T-cell (primary cell): Measurements from ENCODE around the gene PDE6A. TPM values are rescaled to one million over a fixed set of nuclear protein-coding genes. Genes with fewer than 3 reads are reported as not detected.

Source experiments
- ATAC-seq, 4 experiments: fragments of 200-7000 bp in 3 of 4; fragments of 150-1000 bp in 1 of 4; cut with Tn5 transposase; replicated peaks in 1 of 4; 1 replicate in 3 of 4; 2 replicates in 1 of 4; pipeline ENCODE4 v1.10.0; 2021; ENCODE audit warnings: moderate library complexity in 3 of 4, mild to moderate bottlenecking in 2 of 4, moderate number of reproducible peaks in 1 of 4
- CTCF ChIA-PET, 2 donors: fragments of 300-600 bp; sonication (Branson Sonifier 250); formaldehyde crosslinking; loops; one replicate each; lab custom pipeline; 2022; ENCODE audit warnings: antibody characterized with exemption in 2 of 2; lab: Charles Lee
- POLR2A ChIA-PET, 2 donors: fragments of 300-600 bp; sonication (Branson Sonifier 250); formaldehyde crosslinking; loops; one replicate each; lab custom pipeline; 2022; ENCODE audit warnings: antibody characterized with exemption in 2 of 2; lab: Charles Lee
- DNase-seq, 35 experiments: peaks; one replicate each; pipeline versions ENCODE4 v3.0.0 to v3.0.0-alpha.2; 2013 to 2023
- H3K27ac ChIP-seq: one replicate; pipeline ENCODE4 v1.5.1; 2013; ENCODE audit warnings: low read length
- H3K27me3 ChIP-seq, 2 experiments: replicated peaks in 1 of 2; 1 replicate in 1 of 2; 2 replicates in 1 of 2; pipeline versions ENCODE4 v1.6.1 to v1.7.0; 2013; ENCODE audit warnings: low read length in 1 of 2, mixed read lengths in 1 of 2; ENCODE audit not compliant: control insufficient read depth in 2 of 2, insufficient read depth in 2 of 2; ENCODE audit errors: extremely low read depth in 1 of 2
- H3K36me3 ChIP-seq, 2 donors: 1 replicate in 1 of 2; 2 replicates in 1 of 2; pipeline versions ENCODE4 v1.6.1 to v1.7.0; 2013; ENCODE audit warnings: low read length in 1 of 2; ENCODE audit not compliant: control insufficient read depth in 2 of 2, insufficient read depth in 1 of 2; ENCODE audit errors: extremely low read depth in 1 of 2
- H3K4me1 ChIP-seq, 2 experiments: 1 replicate in 1 of 2; 2 replicates in 1 of 2; pipeline versions ENCODE4 v1.6.1 to v1.7.0; 2013; ENCODE audit warnings: low read length in 2 of 2, mixed read lengths in 1 of 2; ENCODE audit not compliant: insufficient read depth in 2 of 2, control insufficient read depth in 1 of 2; ENCODE audit errors: extremely low read depth in 1 of 2
- H3K4me3 ChIP-seq, 2 donors: 1 replicate in 1 of 2; 2 replicates in 1 of 2; pipeline versions ENCODE4 v1.5.1 to v1.7.0; 2013; ENCODE audit warnings: mild to moderate bottlenecking in 2 of 2, low read length in 1 of 2, moderate library complexity in 1 of 2; ENCODE audit not compliant: control insufficient read depth in 1 of 2; ENCODE audit errors: extremely low read depth in 1 of 2
- H3K9me3 ChIP-seq: 2 replicates; pipeline ENCODE4 v1.7.0; 2013
- H3K27ac Mint-ChIP-seq, 2 donors: one replicate each; pipeline ENCODE4 v1.8.0; 2020 to 2021; ENCODE audit warnings: mild to moderate bottlenecking in 2 of 2, mixed read lengths in 2 of 2
- H3K27me3 Mint-ChIP-seq, 2 donors: one replicate each; pipeline ENCODE4 v1.8.0; 2021 to 2022; ENCODE audit warnings: mixed read lengths in 2 of 2
- H3K36me3 Mint-ChIP-seq: one replicate; pipeline ENCODE4 v1.8.0; 2021; ENCODE audit warnings: mixed read lengths
- H3K4me1 Mint-ChIP-seq, 3 donors: one replicate each; pipeline ENCODE4 v1.8.0; 2020 to 2022; ENCODE audit warnings: mixed read lengths in 3 of 3, mild to moderate bottlenecking in 1 of 3
- H3K4me3 Mint-ChIP-seq, 3 donors: one replicate each; pipeline ENCODE4 v1.8.0; 2020 to 2022; ENCODE audit warnings: mild to moderate bottlenecking in 3 of 3, mixed read lengths in 3 of 3, moderate library complexity in 3 of 3
- H3K9me3 Mint-ChIP-seq, 3 donors: one replicate each; pipeline ENCODE4 v1.8.0; 2020 to 2022; ENCODE audit warnings: mixed read lengths in 3 of 3
- WGBS: methylation state at CpG from one replicate; pipeline ENCODE4 v1.1.5; 2013; ENCODE audit warnings: missing lambda C conversion rate; ENCODE audit not compliant: insufficient coverage; 5-methylcytosine and 5-hydroxymethylcytosine counted together
- total RNA-seq, 35 experiments: library from RNA in 6 of 35; stranded (reverse) in 6 of 35; fragments of 120-200 nt in 1 of 35; gene quantifications; one replicate each; pipeline versions ENCODE4 v1.2.1 to v1.2.4 and lab custom pipeline; 2013 to 2026

PDE6A gene
- total RNA-seq, 5 donors from 2014 or later (not counting 1 experiment from before 2014, with no cell fraction given), result not detected

- ATAC-seq (no peak), DNase-seq (no peak)
- H3K4me1 ChIP-seq, result peaks cover 6 to 21% of the 10 kb centered on the region in 2 experiments
- Mint-ChIP-seq H3K27ac (no peak overlapping the region), H3K9me3 (no peaks in the 10 kb centered on the region), H3K4me1 (peaks cover 20 to 24% (median 23%) of the 10 kb centered on the region in 3 donors), H3K4me3 (no peak overlapping the region), H3K36me3 (no peaks in the 10 kb centered on the region), H3K27me3 (no peaks in the 10 kb centered on the region)
- no peaks in the 10 kb centered on the region for H3K36me3 ChIP-seq
- POLR2A ChIA-PET, result interaction anchor here in 1 of 2 donors (0.6 kb wide), 1 partner anchor 9 kb away, joined by 5 read pairs; no protein-coding TSS in a partner anchor
- H3K27me3 ChIP-seq, result peaks cover 0 to 10% of the 10 kb centered on the region in 2 experiments
- no peak overlapping the region for H3K27ac ChIP-seq
- WGBS, result 71% methylated on average over 1 of the region's 5 CpGs
- no peak overlapping the region for H3K4me3 ChIP-seq
- no peaks in the 10 kb centered on the region for H3K9me3 ChIP-seq
- CTCF ChIA-PET, result interaction anchor here in 1 of 2 donors (0.7 kb wide), 1 partner anchor 53 kb away, joined by 4 read pairs; no protein-coding TSS in a partner anchor
Measured at GRCh38 chr5:149956685-149957084, 12.1 kb upstream of the PDE6A start.

GRCh38 chr5:149954798-149955197 lies 10.2 kb upstream of the PDE6A start:
- H3K27ac Mint-ChIP-seq, result no peak overlapping the region

GRCh38 chr5:149953436-149954121 lies 9.0 kb upstream of the PDE6A start:
- POLR2A ChIA-PET, result no interaction called here
- 94% methylated on average over 6 of the region's 9 CpGs for WGBS
- CTCF ChIA-PET, result interaction anchor here in 1 of 2 donors (0.6 kb wide), 1 partner anchor 13 kb away, joined by 3 read pairs; no protein-coding TSS in a partner anchor
- no peaks in the 10 kb centered on the region for H3K9me3 Mint-ChIP-seq
- no peaks in the 10 kb centered on the region for H3K4me1 Mint-ChIP-seq
- H3K27ac Mint-ChIP-seq, result no peak overlapping the region
- ATAC-seq (no peak), DNase-seq (no peak)
- Histone ChIP-seq H3K9me3 (no peaks in the 10 kb centered on the region), H3K4me1 (no peaks in the 10 kb centered on the region), H3K27me3 (peaks cover 0 to 10% of the 10 kb centered on the region in 2 experiments), H3K27ac (no peak overlapping the region), H3K4me3 (no peak overlapping the region), H3K36me3 (no peaks in the 10 kb centered on the region)
- peaks cover under 1 to 4% of the 10 kb centered on the region in 2 donors for H3K27me3 Mint-ChIP-seq
- H3K4me3 Mint-ChIP-seq, result no peak overlapping the region
- H3K36me3 Mint-ChIP-seq, result no peaks in the 10 kb centered on the region

More at GRCh38 chr5:149954798-149955197, 10.2 kb upstream of the PDE6A start:
- H3K4me1 ChIP-seq, result peaks cover 3 to 8% of the 10 kb centered on the region in 2 experiments
- Mint-ChIP-seq H3K36me3 (no peaks in the 10 kb centered on the region), H3K9me3 (no peaks in the 10 kb centered on the region), H3K27me3 (no peaks in the 10 kb centered on the region), H3K4me1 (peaks cover 7 to 9% (median 8%) of the 10 kb centered on the region in 3 donors), H3K4me3 (no peak overlapping the region)
- H3K27ac ChIP-seq, result no peak overlapping the region
- ATAC-seq (no peak), DNase-seq (no peak)
- 85% methylated on average over 3 of the region's 6 CpGs for WGBS
- ChIA-PET POLR2A (no interaction called here), CTCF (interaction anchor here in 1 of 2 donors (0.6 kb wide), 1 partner anchor 32 kb away, joined by 3 read pairs; no protein-coding TSS in a partner anchor)
- no peaks in the 10 kb centered on the region for H3K36me3 ChIP-seq
- no peaks in the 10 kb centered on the region for H3K9me3 ChIP-seq
- no peak overlapping the region for H3K4me3 ChIP-seq
- peaks cover 0 to 10% of the 10 kb centered on the region in 2 experiments for H3K27me3 ChIP-seq

GRCh38 chr5:149951138-149951749 lies 6.7 kb upstream of the PDE6A start:
- ATAC-seq, result no peak
- H3K4me3 Mint-ChIP-seq, result no peak overlapping the region
- H3K36me3 ChIP-seq, result no peaks in the 10 kb centered on the region
- H3K9me3 ChIP-seq, result no peaks in the 10 kb centered on the region
- CTCF ChIA-PET, result interaction anchor here in 1 of 2 donors (0.7 to 1.1 kb wide), 2 partner anchors 41 to 578 kb away, joined by 3 read pairs; no protein-coding TSS in a partner anchor
- 83% methylated on average over 4 of the region's 6 CpGs for WGBS
- peaks cover 0 to 10% of the 10 kb centered on the region in 2 experiments for H3K27me3 ChIP-seq
- H3K27me3 Mint-ChIP-seq, result peaks cover 6 to 7% of the 10 kb centered on the region in 2 donors
- POLR2A ChIA-PET, result no interaction called here
- H3K4me1 Mint-ChIP-seq, result no peaks in the 10 kb centered on the region
- H3K36me3 Mint-ChIP-seq, result no peaks in the 10 kb centered on the region
- no peak for DNase-seq
- H3K4me1 ChIP-seq, result no peaks in the 10 kb centered on the region
- H3K9me3 Mint-ChIP-seq, result no peaks in the 10 kb centered on the region
- no peak overlapping the region for H3K27ac ChIP-seq
- no peak overlapping the region for H3K4me3 ChIP-seq
- no peak overlapping the region for H3K27ac Mint-ChIP-seq

GRCh38 chr5:149948993-149949392 lies 4.4 kb upstream of the PDE6A start:
- CTCF ChIA-PET, result no interaction called here
- Mint-ChIP-seq H3K27me3 (peaks cover 6 to 7% of the 10 kb centered on the region in 2 donors), H3K4me3 (no peak overlapping the region), H3K9me3 (no peaks in the 10 kb centered on the region), H3K4me1 (no peaks in the 10 kb centered on the region), H3K36me3 (no peaks in the 10 kb centered on the region), H3K27ac (no peak overlapping the region)
- POLR2A ChIA-PET, result interaction anchor here in 1 of 2 donors (0.6 kb wide), 1 partner anchor 68 kb away, joined by 4 read pairs; no protein-coding TSS in a partner anchor
- no peak overlapping the region for H3K27ac ChIP-seq
- DNase-seq (no peak), ATAC-seq (no peak)
- 100% methylated on average over 1 of the region's 5 CpGs for WGBS
- H3K4me1 ChIP-seq, result no peaks in the 10 kb centered on the region
- no peaks in the 10 kb centered on the region for H3K36me3 ChIP-seq
- H3K9me3 ChIP-seq, result no peaks in the 10 kb centered on the region
- no peak overlapping the region for H3K4me3 ChIP-seq
- peaks cover 0 to 13% of the 10 kb centered on the region in 2 experiments for H3K27me3 ChIP-seq

GRCh38 chr5:149946118-149946517 lies 1.5 kb upstream of the PDE6A start:
- DNase-seq (no peak), ATAC-seq (no peak)
- peaks cover 7% of the 10 kb centered on the region in 2 donors for H3K27me3 Mint-ChIP-seq
- H3K9me3 Mint-ChIP-seq, result no peaks in the 10 kb centered on the region
- H3K27me3 ChIP-seq, result peaks cover 0 to 11% of the 10 kb centered on the region in 2 experiments
- H3K4me1 ChIP-seq, result no peaks in the 10 kb centered on the region
- no peaks in the 10 kb centered on the region for H3K36me3 ChIP-seq
- H3K4me1 Mint-ChIP-seq, result no peaks in the 10 kb centered on the region
- 100% methylated on average over 1 of the region's 3 CpGs for WGBS
- no peak overlapping the region for H3K4me3 ChIP-seq
- no peak overlapping the region for H3K4me3 Mint-ChIP-seq
- H3K27ac Mint-ChIP-seq, result no peak overlapping the region
- ChIA-PET POLR2A (no interaction called here), CTCF (no interaction called here)
- H3K27ac ChIP-seq, result no peak overlapping the region
- H3K9me3 ChIP-seq, result no peaks in the 10 kb centered on the region
- H3K36me3 Mint-ChIP-seq, result no peaks in the 10 kb centered on the region
